Gastroesophageal sphincter (tissue), 3 donors: ENCODE results near the gene NAP1L4.

Experiments
- CTCF ChIP-seq, 4 experiments: fragments of 200-600 bp in 2 of 4; fragments of 450-650 bp in 2 of 4; sonication (generic) in 1 of 4; IDR thresholded peaks; one replicate each; pipeline ENCODE4 v1.5.1; 2017 to 2019; ENCODE audit warnings: antibody characterized with exemption in 4 of 4, mild to moderate bottlenecking in 2 of 4, moderate library complexity in 2 of 4
- EP300 ChIP-seq: sonication (generic); formaldehyde crosslinking; IDR thresholded peaks from one replicate; pipeline ENCODE4 v1.6.1; 2017; ENCODE audit warnings: antibody characterized with exemption, mild to moderate bottlenecking

- no peak for TF ChIP-seq CTCF (IDR thresholded peaks at IDR 0.05)
- TF ChIP-seq EP300 = no peak
Measured at GRCh38 chr11:2945757-2946287, 46.3 kb downstream of the NAP1L4 start.
